Osteoblast (primary cell): Measurements from ENCODE around the gene PPP4R2. TPM values are rescaled to one million over a fixed set of nuclear protein-coding genes. Genes with fewer than 3 reads are reported as not detected.

Experiments
- DNase-seq: peaks from one replicate; pipeline ENCODE4 v3.0.0; 2011; ENCODE audit warnings: low spot score, mixed read lengths; ENCODE audit not compliant: insufficient read length; ENCODE audit errors: missing footprints
- H2AFZ ChIP-seq: 2 replicates; pipeline ENCODE4 v1.6.0; 2011; ENCODE audit warnings: mild to moderate bottlenecking, low read length
- H3K27ac ChIP-seq: 2 replicates; pipeline ENCODE4 v1.5.1; 2011; ENCODE audit warnings: mild to moderate bottlenecking, low read depth, low read length, moderate library complexity
- H3K27me3 ChIP-seq: 2 replicates; pipeline ENCODE4 v1.6.0; 2012; ENCODE audit warnings: mild to moderate bottlenecking, control low read depth, inconsistent platforms, low read length, moderate library complexity; ENCODE audit not compliant: insufficient read depth
- H3K36me3 ChIP-seq: 2 replicates; pipeline ENCODE4 v1.5.1; 2011; ENCODE audit warnings: mild to moderate bottlenecking, low read length, control low read depth, moderate library complexity; ENCODE audit not compliant: insufficient read depth
- H3K4me1 ChIP-seq: 2 replicates; pipeline ENCODE4 v1.5.1; 2011; ENCODE audit warnings: mild to moderate bottlenecking, low read length, control low read depth, moderate library complexity; ENCODE audit not compliant: insufficient read depth
- H3K4me2 ChIP-seq: 2 replicates; pipeline ENCODE4 v1.6.0; 2011; ENCODE audit warnings: mild to moderate bottlenecking, low read length; ENCODE audit not compliant: insufficient read depth
- H3K4me3 ChIP-seq: fragments of 200-600 bp; sonication (generic); 3 replicates; pipeline ENCODE4 v1.5.1; 2012; ENCODE audit warnings: mild to moderate bottlenecking, low read length, inconsistent platforms; ENCODE audit not compliant: insufficient read depth
- H3K79me2 ChIP-seq: 2 replicates; pipeline ENCODE4 v1.6.0; 2012; ENCODE audit warnings: mild to moderate bottlenecking, low read length, control low read depth, inconsistent platforms; ENCODE audit not compliant: insufficient read depth
- H3K9me3 ChIP-seq: 2 replicates; pipeline ENCODE4 v1.5.1; 2011; ENCODE audit warnings: low read depth, low read length, control low read depth
- H4K20me1 ChIP-seq: 2 replicates; pipeline ENCODE4 v1.6.0; 2012; ENCODE audit warnings: mild to moderate bottlenecking, low read length, control low read depth; ENCODE audit not compliant: insufficient read depth
- small RNA-seq: library from RNA; depleted of rRNA; stranded (forward); fragments of <200 nt; gene quantifications from one replicate; pipeline ENCODE3, GENCODE V24; 2012
- total RNA-seq: library from RNA; depleted of rRNA; stranded (reverse); fragments of >200 nt; gene quantifications from 2 replicates; pipeline ENCODE4 v1.2.3, GENCODE V29; 2012
- TF ChIP-seq, protein P1 (sequence below): IDR thresholded peaks from 2 replicates; pipeline ENCODE4 v1.5.1; 2011; ENCODE audit warnings: mild to moderate bottlenecking, low read depth, low read length, moderate library complexity; ENCODE audit errors: extremely low read depth

Gene PPP4R2
- total RNA-seq, 1 donor = 84.3 TPM

- Histone ChIP-seq H3K9me3 (no peaks in the 10 kb centered on the region), H3K27ac (no peak overlapping the region), H3K4me3 (no peak overlapping the region), H4K20me1 (no peaks in the 10 kb centered on the region), H3K4me1 (no peaks in the 10 kb centered on the region), H3K27me3 (no peaks in the 10 kb centered on the region), H2AFZ (no peak overlapping the region), H3K36me3 (no peaks in the 10 kb centered on the region), H3K4me2 (no peak overlapping the region), H3K79me2 (no peaks in the 10 kb centered on the region)
- DNase-seq = no peak
- TF ChIP-seq, protein P1, sequence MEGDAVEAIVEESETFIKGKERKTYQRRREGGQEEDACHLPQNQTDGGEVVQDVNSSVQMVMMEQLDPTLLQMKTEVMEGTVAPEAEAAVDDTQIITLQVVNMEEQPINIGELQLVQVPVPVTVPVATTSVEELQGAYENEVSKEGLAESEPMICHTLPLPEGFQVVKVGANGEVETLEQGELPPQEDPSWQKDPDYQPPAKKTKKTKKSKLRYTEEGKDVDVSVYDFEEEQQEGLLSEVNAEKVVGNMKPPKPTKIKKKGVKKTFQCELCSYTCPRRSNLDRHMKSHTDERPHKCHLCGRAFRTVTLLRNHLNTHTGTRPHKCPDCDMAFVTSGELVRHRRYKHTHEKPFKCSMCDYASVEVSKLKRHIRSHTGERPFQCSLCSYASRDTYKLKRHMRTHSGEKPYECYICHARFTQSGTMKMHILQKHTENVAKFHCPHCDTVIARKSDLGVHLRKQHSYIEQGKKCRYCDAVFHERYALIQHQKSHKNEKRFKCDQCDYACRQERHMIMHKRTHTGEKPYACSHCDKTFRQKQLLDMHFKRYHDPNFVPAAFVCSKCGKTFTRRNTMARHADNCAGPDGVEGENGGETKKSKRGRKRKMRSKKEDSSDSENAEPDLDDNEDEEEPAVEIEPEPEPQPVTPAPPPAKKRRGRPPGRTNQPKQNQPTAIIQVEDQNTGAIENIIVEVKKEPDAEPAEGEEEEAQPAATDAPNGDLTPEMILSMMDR = no peak
Observed at GRCh38 chr3:73115806-73116205, 119.2 kb downstream of the PPP4R2 start.

Small RNA genes within 50 kb of the gene (small RNA-seq; reads per million reads assigned to genes)
- gene RNU2-64P (2.8 reads per million, percentile 76 among the genes with 10 or more reads in this experiment), gene RNU6-557P (not detected), gene RNU7-19P (not detected)

Other genes starting within 250 kb of the PPP4R2 start
- gene SHQ1, start 148.4 kb upstream of the PPP4R2 start, total RNA-seq = 19.2 TPM in 2 replicates
- 75.1 and 77.4 TPM in 2 replicates for gene GXYLT2, start 108.8 kb upstream of the PPP4R2 start, total RNA-seq
- 6.2 and 7.4 TPM in 2 replicates for gene EBLN2, start 64.8 kb downstream of the PPP4R2 start, total RNA-seq